Neural progenitor cell (in vitro differentiated cells): ENCODE results near the gene CDC42BPA.

Experiments used
- EZH2 ChIP-seq: fragments of 200-600 bp; sonication (generic); IDR thresholded peaks from 2 replicates; pipeline ENCODE4 v1.6.1; 2017; ENCODE audit warnings: antibody characterized with exemption, mild to moderate bottlenecking, moderate library complexity
- TF ChIP-seq, protein P1 (sequence below): fragments of 200-600 bp; sonication (generic); IDR thresholded peaks from 2 replicates; pipeline ENCODE4 v1.5.1; 2017; ENCODE audit warnings: antibody characterized with exemption, mild to moderate bottlenecking

DNA sequence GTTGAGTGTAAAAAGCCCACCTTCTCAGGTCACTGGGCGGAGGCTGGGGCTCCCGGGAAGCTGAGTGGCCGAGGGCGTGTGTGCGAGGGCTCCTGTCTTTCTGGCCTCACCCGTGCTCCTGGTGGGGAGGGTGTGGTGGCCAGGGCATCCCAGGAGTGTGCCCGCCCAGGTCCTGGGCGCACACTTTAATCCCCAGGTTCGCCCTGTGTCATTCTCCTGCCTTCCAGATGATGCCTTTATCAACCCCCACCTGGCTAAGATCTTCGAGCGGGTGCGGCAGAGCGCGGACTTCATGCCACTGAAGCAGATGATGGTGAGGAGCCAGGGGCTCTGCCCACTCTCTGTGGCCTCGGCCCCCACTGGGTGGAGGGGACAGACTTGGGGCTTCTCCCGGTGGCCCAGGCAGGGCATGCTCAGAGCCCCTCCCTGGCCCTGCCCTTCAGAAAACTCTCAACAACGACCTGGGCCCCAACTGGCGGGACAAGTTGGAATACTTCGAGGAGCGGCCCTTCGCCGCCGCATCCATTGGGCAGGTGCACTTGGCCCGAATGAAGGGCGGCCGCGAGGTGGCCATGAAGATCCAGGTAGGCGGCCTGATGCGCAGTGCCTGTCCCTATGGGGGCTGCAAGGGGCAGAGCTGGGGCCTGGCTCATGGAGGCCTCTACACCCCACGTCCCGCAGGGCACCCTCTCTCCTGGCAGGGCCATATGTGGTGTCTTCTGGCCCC, 335.7 kb downstream of the CDC42BPA start:
- TF ChIP-seq, protein P1, sequence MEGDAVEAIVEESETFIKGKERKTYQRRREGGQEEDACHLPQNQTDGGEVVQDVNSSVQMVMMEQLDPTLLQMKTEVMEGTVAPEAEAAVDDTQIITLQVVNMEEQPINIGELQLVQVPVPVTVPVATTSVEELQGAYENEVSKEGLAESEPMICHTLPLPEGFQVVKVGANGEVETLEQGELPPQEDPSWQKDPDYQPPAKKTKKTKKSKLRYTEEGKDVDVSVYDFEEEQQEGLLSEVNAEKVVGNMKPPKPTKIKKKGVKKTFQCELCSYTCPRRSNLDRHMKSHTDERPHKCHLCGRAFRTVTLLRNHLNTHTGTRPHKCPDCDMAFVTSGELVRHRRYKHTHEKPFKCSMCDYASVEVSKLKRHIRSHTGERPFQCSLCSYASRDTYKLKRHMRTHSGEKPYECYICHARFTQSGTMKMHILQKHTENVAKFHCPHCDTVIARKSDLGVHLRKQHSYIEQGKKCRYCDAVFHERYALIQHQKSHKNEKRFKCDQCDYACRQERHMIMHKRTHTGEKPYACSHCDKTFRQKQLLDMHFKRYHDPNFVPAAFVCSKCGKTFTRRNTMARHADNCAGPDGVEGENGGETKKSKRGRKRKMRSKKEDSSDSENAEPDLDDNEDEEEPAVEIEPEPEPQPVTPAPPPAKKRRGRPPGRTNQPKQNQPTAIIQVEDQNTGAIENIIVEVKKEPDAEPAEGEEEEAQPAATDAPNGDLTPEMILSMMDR, result no peak
- no peak for TF ChIP-seq EZH2
